Sciatic nerve (tissue), 2 donors: ENCODE results near the gene FAM241A. TPM values are rescaled to one million over a fixed set of nuclear protein-coding genes. Genes with fewer than 3 reads are reported as not detected.
"Not testable (repeated sequence)": the region's sequence is repeated elsewhere in the genome, so short reads cannot be mapped to it uniquely, and the experiment has no call there.

Experiments used
- ATAC-seq: fragments of 200-7000 bp; cut with Tn5 transposase; one replicate; pipeline ENCODE4 v1.9.1; 2020; ENCODE audit warnings: mild to moderate bottlenecking, moderate library complexity
- DNase-seq: peaks from one replicate; pipeline ENCODE4 v3.0.0-alpha.2; 2020; ENCODE audit warnings: low spot score
- intact Hi-C: fragments of 100-400 bp; cut with DNase I; formaldehyde crosslinking; loops from one replicate; pipeline ENCODE4 v1.14.2; 2022
- total RNA-seq: library from RNA; stranded (reverse); fragmentation: NEBNext Ultra II Directional; extraction: Animal tissue kit (Norgen Biotek cat#: 25700); gene quantifications from one replicate; pipeline ENCODE4 v1.2.1, GENCODE V29; 2021
- donor health status: DM: no; HTN: no; CAD: no.
- donor health status: DM: no; HTN: no; CAD: no.

The FAM241A gene
- total RNA-seq, 1 donor from 2014 or later, result 7.1 TPM

GRCh38 chr4:112128452-112128851, 16.8 kb upstream of the FAM241A start:
- no peak for ATAC-seq
- DNase-seq, result no peak
- intact Hi-C loops, result no loop called here

DNA sequence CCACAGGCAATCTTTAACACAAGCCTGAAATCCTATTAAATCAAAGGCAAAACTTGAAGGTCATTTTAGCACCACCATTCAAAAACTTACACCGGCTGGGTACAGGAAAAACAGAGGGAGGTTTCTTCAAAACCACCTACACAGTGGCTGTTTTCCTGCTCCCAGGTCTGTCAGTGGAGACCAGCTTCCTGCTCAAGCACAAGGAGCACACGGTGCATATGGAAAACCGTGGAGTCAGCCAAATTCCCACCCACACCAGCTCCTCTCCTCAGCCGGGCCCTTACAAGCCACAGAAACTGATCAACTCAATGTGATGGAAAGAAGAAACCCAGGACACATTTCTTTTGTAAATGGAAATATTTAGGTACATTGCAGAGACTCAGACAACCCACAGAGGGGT, 14.3 kb upstream of the FAM241A start:
- ATAC-seq (no peak), DNase-seq (no peak)
- intact Hi-C loops, result no loop called here

DNA sequence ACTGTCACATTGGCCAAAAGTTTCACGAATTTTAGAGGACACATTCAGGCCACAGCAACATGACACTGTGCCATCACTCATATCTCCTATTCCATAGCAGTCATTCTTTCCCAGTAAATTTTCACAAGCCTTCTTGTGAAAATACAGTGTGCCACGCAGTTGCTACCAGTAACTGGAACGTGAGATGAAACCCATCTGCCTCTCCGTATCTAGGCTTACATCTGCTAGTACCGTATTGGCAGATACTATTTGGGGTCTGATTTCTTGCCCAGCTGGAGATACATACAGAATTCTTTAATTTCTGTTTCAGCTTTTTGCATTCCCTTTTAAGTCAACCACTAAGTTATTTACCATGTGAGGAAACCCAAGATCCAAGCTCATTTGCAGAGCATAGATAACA, 8.7 kb upstream of the FAM241A start:
- intact Hi-C loops, result no loop called here
- ATAC-seq, result no peak
- no peak for DNase-seq

GRCh38 chr4:112138538-112138937, 6.7 kb upstream of the FAM241A start:
- no peak for DNase-seq
- no peak for ATAC-seq
- intact Hi-C loops, result no loop called here

GRCh38 chr4:112140536-112140935, 4.7 kb upstream of the FAM241A start:
- DNase-seq (no peak), ATAC-seq (no peak)
- intact Hi-C loops, result no loop called here

- DNase-seq (no peak), ATAC-seq (no peak)
- intact Hi-C loops, result no loop called here
Observed at GRCh38 chr4:112141366-112142138, 3.7 kb upstream of the FAM241A start.

DNA sequence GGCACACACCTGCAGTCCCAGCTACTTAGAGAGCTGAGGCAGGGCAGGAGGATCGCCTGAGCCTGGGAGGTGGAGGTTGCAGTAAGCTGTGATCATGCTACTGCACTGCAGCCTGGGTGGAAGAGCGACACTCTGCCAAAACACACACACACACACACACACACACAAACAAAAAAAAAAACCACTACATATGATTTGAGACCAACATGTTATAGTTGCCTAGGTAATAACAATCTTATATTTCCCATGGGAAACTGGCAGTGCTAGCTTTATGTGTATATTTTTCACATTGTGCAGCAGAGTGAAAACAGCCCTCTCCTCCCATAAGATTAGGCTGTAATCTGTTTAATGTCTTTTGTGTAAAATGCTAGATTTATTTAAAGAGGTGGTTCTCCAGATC, 3.1 kb upstream of the FAM241A start:
- ATAC-seq, result no peak
- intact Hi-C loops, result no loop called here
- DNase-seq, result no peak

GRCh38 chr4:112143781-112144180, 1.5 kb upstream of the FAM241A start:
- intact Hi-C loops, result no loop called here
- DNase-seq (no peak), ATAC-seq (no peak)

- intact Hi-C loops, result no loop called here
- ATAC-seq (peak; percentile 3), DNase-seq (no peak)
Observed at GRCh38 chr4:112144546-112145325, 518 bp upstream of the FAM241A start.

DNA sequence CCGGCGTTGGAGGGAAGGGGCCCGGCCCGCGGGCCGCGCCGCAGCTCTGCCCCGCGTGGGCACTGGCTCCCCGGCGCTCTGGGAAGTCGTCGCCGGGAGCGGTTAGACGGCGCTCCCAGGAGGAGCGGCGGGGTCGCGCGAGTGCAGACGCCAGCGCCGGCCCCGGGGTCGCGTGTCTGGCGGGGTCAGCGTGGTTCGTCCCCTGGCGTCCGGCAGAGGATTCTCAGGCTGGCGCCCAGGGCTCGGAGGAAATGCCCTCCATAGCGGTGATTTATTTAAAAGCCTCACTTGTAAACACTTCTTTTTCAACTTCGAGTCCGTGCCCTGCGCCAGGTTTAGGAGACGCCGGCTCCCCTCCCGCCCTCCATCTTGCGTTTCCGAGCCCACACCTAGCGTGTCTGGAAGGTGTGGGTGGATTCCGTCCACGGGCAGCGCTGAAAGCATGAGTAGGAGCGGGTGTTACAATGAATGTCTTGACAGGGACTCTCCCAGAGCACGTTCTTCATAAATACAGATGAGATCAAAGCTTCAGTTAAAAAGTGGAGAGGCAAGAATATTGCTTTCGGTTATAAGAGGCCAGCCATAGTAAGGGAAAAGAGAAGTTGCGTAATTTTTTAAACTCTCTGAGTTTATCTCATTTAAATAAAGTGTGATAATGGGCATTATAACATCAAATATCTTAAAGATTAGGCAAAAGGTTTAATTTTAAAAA, 692 bp downstream of the FAM241A start:
- DNase-seq (peak; percentile 62), ATAC-seq (peak; percentile 33)
- intact Hi-C loops, result no loop called here

DNA sequence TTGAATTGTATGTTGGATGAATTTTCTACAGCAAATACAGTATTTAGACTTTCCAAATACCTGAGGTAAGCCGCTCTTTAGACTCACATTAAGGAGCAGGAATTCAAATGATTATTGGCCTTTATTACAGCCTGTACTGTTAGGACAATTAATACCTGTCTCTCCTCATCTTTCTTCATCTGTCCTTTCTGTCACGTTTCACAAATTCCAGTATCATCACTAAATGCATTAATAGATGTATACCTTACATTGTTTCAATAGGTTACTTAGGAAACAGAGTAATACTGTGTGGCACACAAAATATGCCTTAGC, 1.2 kb downstream of the FAM241A start:
- no peak for ATAC-seq
- intact Hi-C loops, result no loop called here
- DNase-seq, result no peak

- DNase-seq (no peak), ATAC-seq (peak; percentile 29)
- intact Hi-C loops, result no loop called here
Observed at GRCh38 chr4:112147697-112148096, 2.4 kb downstream of the FAM241A start.

GRCh38 chr4:112150920-112151319, 5.7 kb downstream of the FAM241A start:
- ATAC-seq (no peak), DNase-seq (no peak)
- intact Hi-C loops, result no loop called here

DNA sequence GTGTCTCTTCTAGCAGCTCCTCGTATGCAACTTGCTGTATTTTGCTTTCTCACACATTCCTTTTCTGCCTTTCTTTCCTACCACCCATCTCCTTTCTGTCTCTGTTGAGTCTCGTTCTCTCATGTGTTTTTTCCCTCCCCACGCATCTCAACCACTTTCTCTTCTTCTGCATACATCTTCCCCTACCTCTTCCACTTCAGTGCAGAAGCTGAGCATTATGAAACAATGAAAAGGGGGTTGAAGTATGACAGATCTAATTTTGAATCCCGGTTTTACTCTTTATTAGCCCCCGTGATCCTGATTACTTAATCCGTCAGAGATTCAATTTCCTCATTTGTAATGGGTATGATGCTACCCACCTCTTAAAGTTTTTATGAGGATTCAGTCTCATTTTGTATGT, 7.3 kb downstream of the FAM241A start:
- intact Hi-C loops, result no loop called here
- ATAC-seq (no peak), DNase-seq (no peak)

DNA sequence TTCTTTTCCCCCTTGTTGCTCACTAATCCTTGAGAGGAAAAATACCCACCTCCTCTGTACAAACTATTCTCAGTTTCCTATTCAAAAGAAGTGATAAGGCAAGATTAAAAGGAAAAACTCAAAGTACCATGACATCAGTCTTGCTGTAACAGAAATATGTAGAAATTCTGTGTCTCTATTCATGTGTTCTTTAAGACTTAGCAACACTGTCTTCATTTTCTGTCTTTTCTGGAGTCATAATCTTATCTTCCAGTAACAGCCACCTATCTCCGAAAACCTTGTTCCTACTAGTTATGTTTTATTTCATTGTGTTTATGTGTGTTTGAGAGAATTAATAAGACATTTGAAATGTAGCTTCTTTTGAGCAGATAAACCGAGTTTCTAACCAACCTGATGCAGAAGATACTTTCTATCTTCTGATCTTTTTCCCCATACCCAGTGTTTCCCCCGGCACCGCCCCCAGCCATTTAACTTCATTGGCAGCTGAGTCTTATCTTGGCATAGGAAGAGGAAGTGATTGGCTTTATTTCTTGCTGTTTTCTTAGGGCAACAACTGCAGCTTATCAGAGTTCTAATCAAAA, 8.0 kb downstream of the FAM241A start:
- intact Hi-C loops, result no loop called here

GRCh38 chr4:112156112-112156511, 10.9 kb downstream of the FAM241A start:
- ATAC-seq (no peak), DNase-seq (no peak)
- intact Hi-C loops, result no loop called here

More for the DNA sequence above, 8.0 kb downstream of the FAM241A start:
- ATAC-seq (no peak), DNase-seq (no peak)

- intact Hi-C loops, result no loop called here
- no peak for ATAC-seq
- DNase-seq, result no peak
Observed at GRCh38 chr4:112156553-112156952, 11.3 kb downstream of the FAM241A start.

- intact Hi-C loops, ATAC-seq, DNase-seq: not testable (repeated sequence)
Observed at GRCh38 chr4:112163706-112164105, 18.5 kb downstream of the FAM241A start.

- DNase-seq, result no peak
- ATAC-seq, result no peak
- intact Hi-C loops, result no loop called here
Observed at GRCh38 chr4:112167794-112168193, 22.5 kb downstream of the FAM241A start.
